ENCODE results near the gene PLD1.

The PLD1 gene

GRCh38 chr3:171797265-171797679 lies 13.0 kb downstream of the PLD1 start:
- DNase-seq (ENCODE audit: low read depth): no peak

GRCh38 chr3:171796625-171797264 lies 13.5 kb downstream of the PLD1 start:
- no peak for DNase-seq (ENCODE audit: low read depth)

GRCh38 chr3:171792531-171792930 lies 17.8 kb downstream of the PLD1 start:
- DNase-seq (ENCODE audit: low read depth): no peak

GRCh38 chr3:171791692-171792076 lies 18.6 kb downstream of the PLD1 start:
- no peak for DNase-seq (ENCODE audit: low read depth)

DNA sequence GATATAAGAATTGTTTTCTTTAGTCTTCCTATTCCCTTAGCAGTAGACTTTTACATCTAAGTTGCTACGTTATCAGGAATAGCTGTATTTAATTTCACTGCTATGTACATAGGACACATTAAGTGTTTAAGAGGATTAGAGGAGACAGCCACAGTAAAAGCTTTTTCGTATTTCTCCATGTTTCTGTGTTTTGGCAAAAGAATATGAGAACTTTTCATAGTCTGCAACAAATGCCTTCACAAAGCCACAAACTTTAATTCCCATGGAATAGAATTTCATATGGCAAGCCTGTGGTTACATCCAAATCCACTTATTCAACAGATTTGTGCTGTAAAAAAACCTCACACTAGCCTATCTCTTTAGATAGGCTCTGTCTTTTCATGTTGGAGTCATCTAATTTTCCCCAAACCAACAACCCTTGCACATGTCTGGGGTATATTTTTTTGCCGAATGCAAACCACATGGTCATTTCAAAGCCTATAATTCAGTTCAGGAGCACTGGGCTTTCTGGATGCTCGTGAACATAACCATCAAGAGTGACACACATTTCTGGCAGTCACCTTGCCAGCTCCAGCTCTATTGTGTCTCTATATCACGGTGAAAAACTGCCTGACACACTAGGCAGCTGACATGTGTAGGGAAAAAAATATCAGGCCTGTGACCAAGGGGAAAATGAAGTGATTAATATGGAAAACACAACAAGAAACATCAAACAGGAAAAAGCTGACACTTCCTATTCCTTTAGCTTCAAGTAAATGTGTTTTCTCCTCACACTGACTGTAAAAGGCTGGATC lies 19.2 kb downstream of the PLD1 start:
- DNase-seq (ENCODE audit: low read depth): no peak

DNA sequence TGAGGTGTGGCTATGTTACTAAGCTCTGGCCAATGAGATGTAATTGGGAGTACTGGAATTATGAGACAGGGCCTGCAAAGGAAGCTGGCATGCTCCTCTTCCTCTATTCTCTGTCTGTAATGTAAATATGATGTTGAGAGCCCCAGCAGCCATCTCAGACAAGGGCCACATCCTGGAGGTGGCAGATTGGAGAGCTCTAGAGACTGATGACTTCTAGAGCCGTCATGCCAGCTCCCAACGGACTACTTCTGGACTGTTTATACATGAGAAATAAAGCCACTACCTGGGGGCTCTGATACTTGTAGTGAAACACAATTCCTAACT lies 19.7 kb downstream of the PLD1 start:
- no peak for DNase-seq (ENCODE audit: low read depth)

GRCh38 chr3:171789759-171790505 lies 20.4 kb downstream of the PLD1 start:
- DNase-seq (ENCODE audit: low read depth): no peak

DNA sequence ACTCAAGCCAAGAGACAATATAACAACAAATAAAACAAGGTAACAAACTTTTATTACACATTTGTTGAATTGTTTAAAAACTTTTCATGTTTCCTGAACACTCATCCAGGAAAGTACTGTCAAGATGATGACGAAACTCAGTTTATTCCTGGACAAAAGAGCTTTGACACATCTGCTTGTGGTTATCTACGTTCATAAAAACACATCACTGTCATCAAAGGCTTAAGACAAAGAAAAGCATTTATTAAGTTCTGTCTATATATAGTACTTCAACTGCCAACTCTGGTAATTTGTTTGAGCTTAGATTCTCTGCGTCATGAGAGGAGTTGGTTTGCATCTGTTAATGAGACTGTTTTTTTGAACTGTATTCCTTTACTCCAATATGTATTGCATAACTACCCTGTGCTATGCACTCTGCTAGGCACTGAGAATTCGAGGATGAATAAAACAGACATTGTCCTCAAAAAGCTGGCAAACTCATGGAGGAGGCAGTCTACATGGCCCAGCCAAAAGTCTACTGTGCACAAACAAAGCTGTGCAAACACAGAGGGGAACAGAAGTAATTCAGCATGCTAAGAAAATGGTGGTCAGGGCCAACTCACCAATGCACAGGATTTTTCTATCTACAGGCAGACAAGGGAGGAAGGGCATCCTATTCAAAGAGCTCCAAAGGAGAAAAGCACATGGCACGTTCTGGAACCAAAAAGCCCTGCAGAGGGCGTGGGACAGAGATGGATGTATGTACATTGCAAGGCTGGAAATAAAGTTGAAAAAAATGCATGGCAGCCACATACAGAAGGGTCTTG lies 21.5 kb downstream of the PLD1 start:
- DNase-seq (ENCODE audit: low read depth): no peak

DNA sequence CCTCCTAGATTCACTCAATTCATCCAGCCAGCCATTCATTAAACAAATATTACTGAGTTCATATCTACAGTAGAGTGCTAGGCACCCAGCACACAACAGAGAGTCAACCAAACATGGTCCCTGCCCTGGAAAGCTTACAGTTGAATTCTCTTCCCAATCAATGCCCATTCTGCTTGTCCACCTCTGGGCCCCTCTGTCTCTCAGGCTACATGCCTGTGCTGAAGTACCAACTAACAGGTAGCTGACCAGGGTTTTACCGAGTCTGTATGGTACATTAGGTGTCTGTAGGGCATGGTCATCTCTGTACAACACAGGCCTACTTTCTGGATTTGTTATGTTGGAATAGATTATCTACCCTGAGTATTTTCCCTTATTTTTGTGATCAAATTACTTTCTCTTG lies 23.3 kb downstream of the PLD1 start:
- no peak for DNase-seq (ENCODE audit: low read depth)

DNA sequence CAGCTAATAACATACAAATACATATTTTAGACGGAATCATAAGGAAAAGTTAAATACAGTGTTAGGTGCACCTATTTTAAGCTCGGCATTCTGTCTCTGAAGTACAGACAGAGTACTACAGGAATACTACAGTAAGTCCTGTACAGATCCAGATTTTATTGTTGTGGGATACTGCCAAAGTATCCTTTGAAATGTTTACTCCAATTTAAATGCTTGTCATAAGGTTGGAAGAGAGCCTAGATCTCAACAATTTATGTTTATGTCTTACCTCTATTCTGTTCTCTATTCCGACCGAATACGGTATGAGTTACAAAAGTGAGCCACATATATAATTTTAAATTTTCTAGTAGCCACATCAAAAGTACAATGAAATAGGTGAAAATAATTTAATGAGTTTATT lies 25.3 kb downstream of the PLD1 start:
- no peak for DNase-seq (ENCODE audit: low read depth)

GRCh38 chr3:171784387-171784786 lies 25.9 kb downstream of the PLD1 start:
- no peak for DNase-seq (ENCODE audit: low read depth)

DNA sequence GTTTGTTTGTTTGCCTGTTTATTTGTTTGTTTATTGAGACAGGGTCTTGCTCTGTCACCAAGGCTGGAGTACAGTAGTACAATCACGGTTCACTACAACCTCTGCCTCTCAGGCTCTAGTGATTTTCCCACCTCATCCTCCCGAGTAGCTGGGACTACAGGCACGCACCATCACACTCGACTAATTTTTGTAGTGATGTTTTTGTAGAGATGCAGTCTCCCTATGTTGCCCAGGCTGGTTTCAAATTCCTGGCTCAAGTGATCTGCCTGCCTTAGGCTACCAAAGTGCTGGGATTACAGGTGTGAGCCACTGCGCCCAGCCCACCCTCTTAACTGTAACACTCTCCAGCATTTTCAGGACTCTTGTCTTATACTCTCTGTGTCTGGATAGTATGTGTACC lies 26.7 kb downstream of the PLD1 start:
- no peak for DNase-seq (ENCODE audit: low read depth)

GRCh38 chr3:171783086-171783485 lies 27.2 kb downstream of the PLD1 start:
- DNase-seq (ENCODE audit: low read depth): no peak

DNA sequence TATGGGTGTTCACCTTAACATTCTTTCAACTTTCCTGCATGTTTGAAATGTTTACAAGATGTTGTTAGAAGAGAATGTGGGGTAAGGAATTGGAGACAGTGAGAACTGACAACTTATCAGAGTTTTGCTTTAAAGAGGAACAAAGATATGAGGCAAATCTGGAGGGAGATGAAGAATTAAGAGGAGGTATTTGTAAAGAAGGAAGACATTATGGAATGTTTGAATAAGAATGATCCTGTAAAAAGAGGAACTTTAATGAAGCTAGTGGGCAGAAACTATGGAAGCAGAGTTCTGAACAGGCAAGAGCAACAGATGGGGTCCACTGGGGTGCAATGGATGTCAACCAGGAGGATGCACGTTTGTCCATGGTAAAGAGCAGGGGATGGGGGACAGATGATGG lies 27.7 kb downstream of the PLD1 start:
- DNase-seq (ENCODE audit: low read depth): no peak

DNA sequence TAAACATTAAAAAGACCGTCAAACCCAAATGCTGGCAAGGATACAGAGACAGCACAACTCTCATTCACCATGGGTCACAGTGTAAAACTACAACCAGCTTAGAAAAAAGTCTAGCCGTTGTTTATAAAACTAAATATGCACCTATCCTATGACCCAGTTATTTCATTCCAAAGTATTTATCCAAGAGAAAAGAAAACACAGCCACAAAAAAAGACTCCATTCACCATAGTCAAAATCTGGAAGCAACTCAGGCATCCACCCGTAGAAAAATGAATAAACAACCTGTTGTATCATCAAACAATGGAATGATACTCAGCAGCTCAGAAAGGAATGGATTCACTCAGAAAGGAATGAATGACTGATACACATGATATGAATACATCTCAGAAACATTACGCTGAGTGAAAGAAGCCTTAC lies 28.6 kb downstream of the PLD1 start:
- no peak for DNase-seq (ENCODE audit: low read depth)

DNA sequence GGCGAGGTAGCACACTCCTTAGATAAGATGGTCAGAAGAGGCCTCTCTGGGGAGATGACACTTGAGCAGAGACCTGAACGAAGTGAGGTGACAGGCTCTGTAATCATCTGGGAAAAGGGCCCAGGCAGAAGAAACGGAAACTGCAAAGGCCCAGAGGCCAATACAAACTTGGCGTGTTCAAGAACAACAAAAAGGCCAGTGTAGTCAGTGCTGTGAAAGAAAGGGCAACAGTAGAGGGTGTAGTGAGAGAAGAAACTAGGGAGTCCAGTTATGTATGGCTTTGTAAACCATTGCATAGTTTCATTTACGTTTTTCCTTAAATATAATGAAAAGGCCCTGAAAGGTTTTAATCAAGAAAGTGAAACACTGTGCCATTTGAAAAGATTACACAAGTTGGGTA lies 31.8 kb downstream of the PLD1 start:
- no peak for DNase-seq (ENCODE audit: low read depth)

DNA sequence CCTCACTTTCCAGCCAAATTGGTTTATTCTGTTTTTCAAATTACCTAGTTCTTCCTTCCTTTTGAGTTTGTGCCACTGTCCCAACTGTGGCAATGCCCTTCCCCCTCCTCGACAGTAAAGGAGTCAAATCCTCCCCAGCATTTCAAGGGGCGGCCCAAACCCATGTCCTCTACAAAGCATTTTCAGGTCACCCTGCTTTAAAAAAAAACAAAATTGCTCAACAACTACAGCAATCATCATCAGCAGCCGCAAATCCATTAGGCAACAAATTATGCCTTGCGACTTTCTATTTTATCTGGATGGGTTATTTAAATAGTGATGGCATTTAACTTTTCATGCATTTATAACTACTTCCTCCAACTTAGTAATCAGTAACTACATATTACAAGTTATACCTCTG lies 32.7 kb downstream of the PLD1 start:
- no peak for DNase-seq (ENCODE audit: low read depth)

DNA sequence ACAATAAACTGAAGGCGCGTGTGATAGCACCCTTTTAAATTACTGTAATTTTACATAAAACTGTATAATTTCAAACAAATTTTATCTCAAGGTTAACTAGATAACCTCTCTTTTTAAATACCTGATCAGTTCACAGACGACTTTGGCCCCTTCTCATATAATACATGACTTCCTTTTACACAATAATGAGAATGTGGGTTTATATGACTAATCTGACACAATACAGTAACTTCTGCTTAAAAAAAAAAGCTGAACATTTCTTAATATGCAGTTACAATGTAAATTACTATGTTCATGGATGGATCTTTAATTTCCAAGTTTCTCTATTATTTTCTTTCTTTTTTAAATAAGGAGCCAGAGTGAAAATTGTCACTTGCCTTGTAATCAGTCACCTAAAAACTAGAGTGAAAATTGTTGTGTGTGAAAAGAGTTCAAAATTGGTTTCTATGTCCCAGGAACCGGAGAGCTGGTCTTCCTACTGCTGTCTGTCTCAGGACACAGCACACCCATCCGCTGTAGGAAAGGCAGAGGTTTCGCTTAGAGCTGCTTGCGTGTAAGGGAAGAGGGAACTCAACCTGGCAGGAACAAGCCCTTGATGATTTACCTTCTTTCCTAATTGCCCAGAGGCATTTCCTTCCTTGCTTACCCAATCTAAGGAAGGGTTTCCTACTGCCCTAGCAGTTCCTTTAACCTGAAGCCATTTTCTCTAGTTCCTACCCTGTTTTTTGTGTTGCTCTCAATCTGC lies 33.3 kb downstream of the PLD1 start:
- DNase-seq (ENCODE audit: low read depth): no peak

- no peak for DNase-seq (ENCODE audit: low read depth)
These were observed 33.9 kb downstream of the PLD1 start for GRCh38 chr3:171776411-171776810.

DNA sequence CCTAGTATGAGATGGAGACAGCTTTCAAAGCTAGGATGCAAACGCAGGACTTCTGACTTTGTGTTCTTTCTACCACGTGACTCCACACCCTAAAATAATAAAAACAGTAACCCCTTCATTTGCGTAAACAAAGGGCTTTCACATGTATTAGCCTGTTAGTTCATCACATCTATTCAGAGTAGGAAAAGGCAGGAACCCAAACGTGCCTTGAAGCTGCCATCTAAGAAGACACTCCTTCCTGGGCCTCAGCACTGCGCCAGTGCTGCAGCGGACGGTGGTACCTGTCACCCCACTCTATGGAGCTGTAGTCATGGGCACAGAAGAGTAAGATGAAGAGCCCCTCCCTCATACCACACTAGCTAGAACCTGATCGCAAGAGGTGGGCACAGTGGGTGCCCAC lies 34.3 kb downstream of the PLD1 start:
- no peak for DNase-seq (ENCODE audit: low read depth)

DNA sequence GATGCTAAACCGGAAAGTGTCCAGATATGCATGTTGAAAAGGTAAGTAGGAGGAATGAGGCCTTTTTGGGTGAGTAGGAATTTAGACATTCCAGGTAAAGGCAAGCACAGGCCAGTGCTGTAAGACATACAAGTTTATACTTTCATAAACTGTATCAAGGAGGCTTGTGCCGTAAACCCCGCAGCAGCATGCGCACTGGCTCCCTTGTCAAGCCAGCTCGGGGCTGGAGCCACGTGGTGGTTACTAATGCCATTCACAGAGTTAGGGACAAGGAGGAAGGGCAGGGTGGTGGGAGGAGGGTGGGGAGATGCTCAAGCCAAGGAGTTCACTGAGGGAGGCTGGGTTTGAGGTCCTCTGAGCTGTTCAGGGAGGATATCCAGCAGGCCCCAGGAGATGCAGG lies 35.8 kb downstream of the PLD1 start:
- DNase-seq (ENCODE audit: low read depth): no peak

Data from T-helper 22 cell (primary cell).